Measurements from ENCODE around the gene RAB40B. TPM values are rescaled to one million over a fixed set of nuclear protein-coding genes. Genes with fewer than 3 reads are reported as not detected.

The RAB40B gene
- polyA plus RNA-seq, 3 donors = 19.6 to 23.8 (median 20.8) TPM

DNA sequence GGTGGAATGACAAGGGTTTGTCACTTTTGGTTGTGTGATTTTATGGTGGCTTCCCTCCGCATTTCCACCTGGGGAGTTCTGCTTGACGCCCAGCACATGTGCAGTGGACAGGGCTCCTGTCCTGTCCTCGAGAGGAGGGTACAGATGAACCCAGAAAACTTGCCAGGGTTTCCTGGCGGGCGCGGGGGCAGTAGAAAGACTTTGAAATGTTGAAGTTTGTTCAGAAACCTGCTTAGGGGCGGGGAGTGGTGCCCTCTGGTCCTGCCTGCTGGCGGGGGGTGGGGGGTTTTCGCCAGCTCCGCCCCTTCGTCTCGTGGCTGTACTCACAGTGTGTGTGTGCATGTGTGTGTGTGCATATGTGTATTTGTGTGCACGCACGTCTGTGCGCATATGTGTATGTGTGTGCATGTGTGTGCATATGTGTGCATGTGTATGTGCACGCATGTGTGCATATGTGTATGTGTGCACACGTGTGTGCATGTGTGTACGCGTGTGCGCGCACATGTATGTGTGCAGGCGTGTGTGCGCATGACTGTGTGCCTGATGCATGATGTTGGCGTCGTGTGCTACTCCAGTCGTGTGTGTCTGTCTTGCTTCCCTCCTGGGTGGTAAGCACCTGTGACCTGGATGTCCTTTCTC lies 24.8 kb upstream of the RAB40B start:
- no peak for DNase-seq

DNA sequence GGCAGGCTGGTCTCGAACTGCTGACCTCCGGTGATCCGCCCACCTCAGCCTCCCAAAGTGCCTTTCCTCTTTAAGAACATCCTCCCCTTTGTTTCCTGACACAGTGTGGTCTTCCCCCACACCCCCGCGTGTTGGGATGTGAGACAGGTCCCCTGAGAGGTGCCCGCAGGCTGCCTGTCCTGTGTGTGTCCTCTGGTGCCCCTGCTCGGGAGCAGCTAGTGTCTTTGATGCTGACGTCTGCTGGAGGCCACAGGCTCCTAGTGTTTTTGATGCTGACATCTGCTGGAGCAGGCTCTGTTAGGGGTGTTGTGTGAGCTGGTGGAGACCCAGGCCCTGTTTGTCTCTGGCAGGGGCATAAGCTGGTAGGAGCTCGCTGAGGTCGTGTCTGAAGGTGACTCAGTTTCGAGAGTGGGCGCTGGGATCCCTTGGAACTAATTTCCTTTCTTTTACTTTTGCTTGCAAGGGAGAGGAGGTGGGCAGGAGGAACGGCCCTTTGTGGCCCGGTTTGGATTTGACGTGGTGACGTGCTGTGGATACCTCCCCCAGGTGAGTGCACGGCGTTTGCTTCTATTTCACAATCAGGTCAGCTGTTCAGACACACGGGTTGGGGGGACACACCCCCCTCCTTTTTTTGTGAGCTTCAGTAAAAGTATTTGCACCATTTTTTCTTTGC lies 24.0 kb upstream of the RAB40B start:
- DNase-seq = no peak

DNA sequence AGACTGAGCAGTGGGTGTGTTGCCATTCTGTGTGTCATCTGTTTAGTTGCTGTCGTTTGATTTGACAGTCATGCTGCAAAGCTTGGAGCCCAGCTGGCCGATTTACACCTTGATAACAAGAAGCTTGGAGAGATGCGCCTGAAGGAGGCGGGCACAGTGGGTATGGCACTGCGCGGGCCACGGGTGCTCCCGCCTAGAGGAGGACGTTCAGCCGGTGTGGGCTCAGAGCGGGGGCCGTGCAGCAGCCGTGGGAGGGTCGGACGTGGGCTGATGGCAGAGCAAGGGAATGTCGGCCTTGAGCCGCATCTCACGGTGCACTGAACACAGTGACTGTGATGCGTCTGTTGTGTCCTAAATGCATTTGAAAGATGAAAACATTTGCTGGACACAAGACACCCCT lies 21.7 kb upstream of the RAB40B start:
- DNase-seq = no peak

DNA sequence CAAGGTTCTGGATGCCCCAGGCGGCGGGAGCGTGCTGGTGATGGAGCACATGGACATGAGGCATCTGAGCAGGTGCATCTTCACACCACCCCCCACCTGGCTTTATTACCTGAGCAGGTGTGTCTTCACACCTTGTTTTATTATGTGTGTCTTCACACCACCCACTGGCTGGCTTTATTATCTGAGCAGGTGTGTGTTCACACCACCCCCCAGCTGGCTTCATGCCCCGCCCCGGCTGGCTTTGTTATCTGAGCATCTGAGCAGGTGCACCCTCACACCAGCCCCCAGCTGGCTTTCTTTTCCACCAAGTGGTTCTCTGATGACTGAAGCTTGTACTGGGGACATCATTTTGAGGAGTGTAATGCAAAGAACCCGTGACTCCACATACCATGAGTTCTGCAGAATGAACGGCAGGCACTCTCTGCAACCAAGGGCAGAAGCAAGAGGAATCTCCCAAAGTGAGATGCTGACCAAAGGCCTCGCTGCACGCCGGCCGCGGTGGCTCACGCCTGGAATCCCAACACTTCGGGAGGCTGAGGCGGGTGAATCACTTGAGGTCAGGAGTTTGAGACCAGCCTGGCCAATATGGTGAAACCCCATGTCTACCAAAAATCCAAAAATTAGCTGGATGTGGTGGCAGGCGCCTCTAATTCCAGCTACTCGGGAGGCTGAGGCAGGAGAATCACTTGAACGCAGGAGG lies 20.6 kb upstream of the RAB40B start:
- DNase-seq = no peak

DNA sequence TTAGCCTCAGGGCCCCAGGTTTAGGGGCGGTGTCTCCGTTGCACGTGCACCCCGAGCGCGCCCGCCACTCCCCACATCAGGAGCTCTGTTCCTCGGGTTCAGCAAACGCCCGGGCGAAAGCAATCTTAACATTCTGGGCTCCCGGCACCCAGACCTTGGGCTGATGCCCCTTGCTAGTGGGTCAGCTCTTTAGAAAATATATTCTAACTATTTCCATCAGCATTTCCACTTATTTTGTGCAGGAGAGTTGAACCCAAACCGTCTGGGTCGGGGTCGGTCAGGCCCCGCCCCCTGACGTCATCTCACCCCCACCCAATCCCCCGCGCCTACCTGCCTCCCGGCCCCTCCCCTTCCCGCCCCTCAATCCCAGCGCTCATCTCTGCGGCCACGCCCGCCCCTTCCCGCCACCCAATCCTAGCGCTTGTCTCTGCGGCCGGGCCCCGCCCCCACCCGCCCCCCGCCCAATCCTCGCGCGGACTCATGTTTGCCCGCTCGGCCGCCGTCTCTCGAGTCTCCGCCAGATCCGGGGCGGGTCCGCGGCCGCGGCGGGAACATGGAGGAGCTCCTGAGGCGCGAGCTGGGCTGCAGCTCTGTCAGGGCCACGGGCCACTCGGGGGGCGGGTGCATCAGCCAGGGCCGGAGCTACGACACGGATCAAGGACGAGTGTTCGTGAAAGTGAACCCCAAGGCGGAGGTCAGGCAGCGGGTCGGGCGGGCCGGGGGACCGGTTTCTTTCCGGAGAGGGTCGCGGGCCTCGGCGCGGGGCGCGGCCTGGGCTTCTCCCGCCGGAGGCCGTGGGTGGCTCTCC lies 17.9 kb upstream of the RAB40B start, which contains the start of gene FN3KRP:
Gene FN3KRP (plus strand): TSS at position 504 of the 808 bp plus-strand sequence. CDS start 50 bp downstream, at position 554.
- peak; percentile 96 for DNase-seq

DNA sequence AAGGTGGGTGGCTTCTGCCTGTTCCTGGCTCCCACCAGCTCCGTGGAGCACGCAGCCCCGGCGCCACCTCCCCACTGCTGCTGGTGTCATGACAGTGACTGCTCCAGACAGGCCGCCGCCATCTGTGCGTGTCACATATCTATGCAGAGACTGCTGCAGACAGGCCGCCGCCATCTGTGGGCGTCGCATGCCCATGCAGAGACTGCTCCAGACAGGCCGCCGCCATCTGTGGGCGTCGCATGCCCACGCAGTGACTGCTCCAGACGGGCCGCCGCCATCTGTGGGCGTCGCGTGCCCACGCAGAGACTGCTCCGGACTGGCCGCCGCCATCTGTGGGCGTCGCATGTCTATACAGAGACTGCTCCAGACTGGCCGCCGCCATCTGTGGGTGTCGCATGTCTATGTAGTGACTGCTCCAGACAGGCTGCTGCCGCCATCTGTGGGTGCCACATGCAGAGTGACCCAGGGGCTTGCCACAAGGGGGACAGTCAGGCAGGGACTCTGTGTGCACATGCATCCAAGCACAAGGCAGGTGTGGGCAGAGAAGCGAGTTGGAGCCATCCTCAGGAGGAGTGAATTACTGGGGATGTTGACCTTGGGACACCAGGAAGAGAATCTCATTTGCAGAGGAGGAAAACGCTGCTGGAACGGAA lies 14.7 kb upstream of the RAB40B start:
- DNase-seq = no peak

DNA sequence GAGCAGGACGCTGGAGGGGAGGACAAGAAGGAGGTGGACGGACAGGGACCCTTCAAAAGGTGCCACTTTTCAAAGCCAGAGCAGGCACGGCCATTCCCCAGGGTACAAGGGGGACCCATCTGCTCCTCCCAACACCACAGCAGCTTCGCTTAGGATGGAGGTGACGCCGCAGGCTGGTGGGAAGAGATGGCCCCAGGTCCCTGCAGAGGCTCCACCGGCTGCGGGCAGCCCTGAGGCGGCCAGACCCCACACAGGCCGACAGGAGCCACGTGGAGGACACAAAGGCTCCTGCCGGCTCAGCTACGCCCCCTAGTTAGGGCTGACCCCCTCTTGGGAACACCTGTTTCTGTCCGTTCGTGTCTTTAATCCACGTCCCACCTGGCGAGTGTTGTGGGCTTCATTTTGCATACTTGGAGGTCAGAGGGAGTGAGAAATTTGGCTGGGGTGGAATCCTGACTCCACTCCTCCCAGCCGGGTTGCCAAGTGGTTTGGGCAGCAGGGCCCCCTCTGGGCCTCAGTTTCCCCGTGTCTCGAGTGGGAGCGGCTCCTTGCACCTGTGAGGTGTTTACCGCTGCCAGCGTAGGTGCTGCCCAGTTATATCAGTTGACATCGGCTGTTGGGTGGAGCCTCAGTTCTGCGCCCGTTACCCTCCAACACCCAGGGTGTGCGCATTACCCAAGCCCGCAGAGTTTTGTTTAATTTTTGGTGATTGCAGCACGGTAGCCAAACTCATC lies 12.2 kb upstream of the RAB40B start:
- no peak for DNase-seq

DNA sequence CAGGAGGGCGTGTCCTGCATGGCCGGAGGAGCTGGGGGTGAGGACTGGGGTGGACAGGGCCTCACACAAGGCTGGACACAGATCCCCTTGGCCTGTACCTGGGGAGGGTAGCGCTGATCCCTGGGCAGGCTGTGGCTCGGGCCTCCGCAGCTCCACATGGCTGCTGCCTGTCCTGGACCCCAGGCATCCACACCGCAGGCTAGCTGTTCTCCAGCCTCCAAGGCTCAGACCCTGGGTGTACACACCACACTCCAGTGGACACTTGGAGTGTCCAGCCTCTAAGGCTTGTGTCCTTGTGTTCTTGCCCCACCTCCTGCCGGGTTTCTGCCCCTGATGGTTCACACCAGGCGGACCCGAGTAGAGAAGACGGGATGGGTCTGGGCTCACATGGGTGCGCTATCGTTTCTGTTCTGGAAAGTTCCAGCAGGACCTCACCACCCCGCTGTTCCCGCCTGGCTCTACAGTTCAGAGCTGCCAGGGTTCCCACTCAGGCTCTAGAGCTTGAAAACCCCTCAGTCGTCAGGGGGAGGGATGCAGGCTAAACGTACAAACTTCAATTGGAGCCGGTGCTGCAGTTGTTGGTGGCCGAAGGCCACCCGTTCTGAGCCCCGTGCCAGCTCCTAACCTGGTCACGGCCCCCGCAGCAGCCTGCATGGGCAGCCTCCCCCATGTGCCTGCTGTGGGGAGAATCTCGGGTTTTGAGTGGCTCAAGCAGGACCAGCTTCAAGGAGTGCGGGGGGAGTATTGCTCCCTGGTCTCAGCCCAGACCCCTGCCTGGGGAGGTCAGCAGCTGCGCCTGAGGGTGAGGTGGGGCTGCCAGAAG lies 11.4 kb upstream of the RAB40B start:
- no peak for DNase-seq

DNA sequence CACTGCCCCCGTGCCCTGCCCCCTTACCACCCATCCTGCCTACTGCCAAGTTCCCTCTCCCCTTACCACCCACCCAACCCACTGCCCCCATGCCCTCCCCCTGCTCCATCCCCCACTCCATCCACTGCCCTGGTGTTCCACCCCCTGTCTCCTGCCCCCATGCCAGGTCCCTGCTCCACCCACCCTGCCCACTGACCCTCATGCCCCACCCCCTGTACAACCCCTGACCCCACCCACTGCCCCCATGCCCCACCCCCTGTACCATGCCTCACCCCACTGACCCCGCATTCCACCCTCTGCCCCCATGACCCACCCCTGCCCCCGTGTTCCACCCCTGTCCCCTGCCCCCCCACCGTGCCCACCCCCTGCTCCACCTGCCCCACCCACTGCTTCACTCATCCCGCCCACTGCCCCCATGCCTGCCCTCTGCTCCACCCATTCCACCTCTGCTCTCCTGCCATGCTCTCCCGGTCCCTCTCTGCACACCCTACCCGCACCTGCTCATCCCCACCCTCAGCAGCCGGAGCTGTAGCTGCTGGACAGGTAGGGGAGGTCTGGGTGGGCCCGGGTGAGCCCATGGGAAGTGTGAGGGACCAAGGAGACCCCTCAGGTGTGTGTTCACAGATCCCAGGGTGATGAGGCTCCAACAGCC lies 10.7 kb upstream of the RAB40B start:
- no peak for DNase-seq

DNA sequence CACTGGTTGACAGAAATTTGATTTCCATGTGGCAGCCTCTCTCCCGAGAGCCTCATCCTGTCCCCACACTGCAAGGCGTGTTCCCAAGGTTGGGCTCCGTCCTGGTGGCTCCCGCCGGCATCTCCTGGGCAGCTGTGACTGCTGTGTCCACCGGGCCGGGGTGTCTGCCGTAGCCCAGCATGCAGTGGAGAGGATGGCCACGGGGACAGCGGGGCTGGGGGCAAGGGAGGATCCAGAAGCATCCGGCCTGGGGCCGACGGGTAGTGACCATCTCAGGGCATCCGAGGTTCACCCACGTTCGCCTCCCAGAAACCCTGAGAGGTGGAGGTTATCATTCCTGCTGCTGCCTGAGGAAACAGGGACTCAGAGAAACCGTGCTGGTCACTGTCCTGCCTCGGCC lies 7.3 kb upstream of the RAB40B start:
- no peak for DNase-seq

DNA sequence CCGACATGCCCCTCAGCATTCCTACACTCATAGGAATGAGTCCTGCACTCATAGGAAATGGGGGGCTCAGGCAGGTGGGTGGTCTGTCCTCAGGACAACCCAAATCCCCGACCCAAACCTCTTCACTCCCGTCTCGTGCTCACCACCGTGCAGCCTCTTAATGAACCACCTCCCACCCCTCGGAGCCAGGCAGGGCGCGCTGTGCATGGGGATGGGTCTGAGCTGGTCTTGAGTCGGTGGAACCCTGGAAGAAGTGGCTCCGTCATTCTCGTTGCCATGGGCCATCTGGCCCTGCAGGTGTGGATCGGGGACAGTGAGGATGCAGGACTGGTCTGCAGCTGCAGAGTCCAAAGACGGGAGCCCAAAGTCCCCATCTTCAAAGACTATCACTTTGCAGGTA lies 6.4 kb upstream of the RAB40B start:
- no peak for DNase-seq

DNA sequence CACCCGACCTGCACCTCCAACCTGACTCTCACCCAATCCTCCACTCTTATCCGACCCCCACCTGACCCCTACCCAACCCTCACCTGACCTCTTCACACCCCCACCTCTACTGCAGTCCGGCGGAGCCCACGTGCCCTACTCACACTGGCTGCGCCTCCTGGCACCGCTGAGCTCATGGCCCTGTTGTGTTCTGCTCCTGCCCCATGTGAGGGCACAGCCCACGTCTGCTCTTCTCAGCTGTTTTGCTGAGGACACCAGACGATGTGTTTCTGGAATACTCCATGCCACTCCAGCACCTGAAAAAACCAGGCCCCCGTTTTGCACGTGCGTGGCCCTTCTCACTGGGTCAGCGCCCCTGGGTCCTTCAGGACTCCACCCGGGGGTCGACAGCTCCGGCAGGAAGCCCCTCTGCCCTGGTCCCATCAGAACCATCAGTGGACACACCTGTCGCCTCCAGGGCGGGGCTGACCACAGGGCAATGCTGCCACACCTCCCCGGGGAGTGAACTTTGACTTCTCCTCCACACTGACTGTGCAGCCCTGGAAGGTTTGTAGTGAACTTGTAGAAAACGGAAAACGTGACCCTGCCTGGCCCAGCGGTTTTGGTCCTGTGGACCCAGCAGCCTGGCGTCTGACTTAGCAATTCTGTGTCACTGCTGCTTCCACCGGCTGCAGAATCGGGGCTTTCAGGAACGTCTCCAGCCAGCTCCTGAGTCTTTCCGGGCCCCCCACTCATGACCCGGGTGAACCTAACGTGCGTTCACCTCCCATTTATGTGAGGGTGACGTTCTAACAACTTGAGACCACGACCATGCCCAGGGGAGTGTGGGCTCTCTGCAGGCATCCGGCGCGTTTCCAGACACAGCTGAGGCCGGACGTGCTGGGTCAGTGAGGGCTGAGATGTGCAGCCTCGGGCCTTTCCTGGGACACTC lies 5.7 kb upstream of the RAB40B start:
- no peak for DNase-seq

DNA sequence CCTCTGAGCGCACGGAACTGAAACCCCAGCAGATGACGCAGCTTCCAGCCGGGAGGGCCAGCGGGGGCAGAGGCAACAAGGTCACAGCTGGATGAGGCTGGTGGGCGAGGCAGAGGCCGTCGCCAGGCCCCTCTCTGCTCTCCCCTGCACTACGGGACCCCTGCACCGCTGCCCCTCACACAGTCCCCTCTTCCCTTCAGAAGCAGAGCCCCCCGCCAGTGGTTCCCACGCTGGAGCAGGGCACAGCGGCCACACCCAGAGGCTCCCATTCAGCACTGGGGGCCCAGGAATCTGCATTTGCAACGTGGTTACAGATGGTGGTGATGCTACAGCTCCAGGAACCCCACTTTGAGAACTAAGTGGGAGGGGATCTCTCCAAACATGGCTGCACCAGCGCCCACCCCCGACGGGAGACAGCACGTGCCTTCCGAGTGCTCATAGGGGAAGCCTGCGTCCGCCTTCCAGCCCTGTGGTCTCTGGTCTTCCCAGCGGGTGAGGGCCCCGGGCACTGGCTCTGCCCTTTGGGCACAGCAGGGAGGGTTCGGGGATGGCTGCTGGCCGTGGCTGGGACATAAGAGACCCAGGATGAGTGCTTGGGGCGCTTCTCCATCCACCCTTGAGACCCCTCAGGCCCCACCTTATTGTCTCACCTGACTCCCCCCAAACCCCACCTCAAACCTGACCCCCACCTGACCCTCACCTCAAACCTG lies 4.7 kb upstream of the RAB40B start:
- no peak for DNase-seq

DNA sequence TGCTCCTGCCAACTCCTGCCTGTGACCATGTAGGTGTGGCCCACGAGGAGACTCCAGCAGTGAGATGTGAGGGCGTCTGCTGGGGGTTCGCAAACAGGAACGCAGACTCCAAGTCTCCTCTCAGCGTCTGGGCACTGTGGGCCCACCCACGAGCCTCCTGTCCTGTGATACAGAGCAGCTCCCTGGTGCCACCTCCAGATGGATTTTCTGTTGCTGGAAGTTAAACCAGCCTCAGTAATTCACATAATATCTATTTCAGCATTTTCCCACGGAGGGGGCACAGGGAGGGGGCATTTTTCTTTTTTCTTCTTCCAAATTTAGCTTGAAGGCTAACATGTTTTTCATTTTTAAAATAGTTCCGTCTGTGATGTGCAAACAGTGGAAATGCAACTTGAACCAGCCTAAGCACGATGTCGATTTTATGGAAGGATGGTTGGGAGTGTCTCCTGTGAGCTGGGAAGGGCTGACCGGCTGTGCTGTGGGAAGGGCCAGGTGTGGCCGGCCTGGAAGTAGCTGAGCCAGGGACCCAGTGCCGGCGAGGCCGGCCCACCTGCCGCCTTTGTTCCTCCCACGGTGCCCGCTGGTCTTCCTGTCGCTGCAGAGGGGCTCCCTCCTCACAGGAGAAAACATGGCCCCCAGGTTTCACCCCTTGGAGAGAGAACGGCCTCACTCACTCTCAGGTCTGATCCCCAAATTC lies 3.9 kb upstream of the RAB40B start:
- DNase-seq = no peak

DNA sequence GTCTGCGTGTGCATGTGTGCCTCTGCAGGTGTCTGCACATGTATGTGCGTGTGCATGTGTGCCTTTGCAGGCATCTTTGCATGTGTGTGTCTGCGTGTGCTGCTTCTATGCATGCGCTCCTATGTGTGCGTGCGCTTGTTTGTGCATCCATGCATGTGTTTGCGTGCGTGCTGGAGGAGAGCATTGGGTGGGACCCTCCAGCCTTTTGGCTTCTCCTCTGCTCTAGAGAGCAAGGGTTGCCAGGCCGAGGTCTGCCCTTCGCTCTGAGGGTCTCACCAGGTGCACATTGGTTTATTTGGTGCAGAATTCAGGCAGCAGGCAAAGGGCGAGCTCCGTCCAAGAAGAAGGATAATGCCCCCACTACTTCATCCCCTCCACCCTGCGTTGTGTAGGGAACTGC lies 1.1 kb upstream of the RAB40B start:
- DNase-seq = no peak

DNA sequence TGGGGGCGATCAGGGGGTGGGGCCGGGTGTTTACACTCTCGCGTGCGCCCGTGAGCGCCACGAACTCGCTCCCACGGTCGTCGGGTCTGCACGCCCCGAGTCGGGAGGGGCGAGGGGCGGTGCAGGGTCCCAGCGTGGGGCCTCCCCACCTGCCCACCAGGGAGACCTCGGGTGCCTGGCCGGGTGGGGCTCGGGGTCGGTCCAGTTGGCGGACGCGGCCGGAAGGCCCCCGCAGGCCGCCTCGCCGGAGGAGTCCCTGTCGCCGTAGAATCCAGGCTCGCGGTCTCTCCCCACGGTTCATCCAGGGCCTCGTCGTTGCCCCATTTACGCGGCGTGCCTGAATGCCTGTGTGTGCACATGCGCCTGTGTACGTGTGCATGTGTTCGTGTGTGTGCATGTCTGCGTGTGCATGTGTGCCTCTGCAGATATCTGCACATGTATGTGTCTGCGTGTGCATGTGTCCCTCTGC lies 510 bp upstream of the RAB40B start:
- no peak for DNase-seq

DNA sequence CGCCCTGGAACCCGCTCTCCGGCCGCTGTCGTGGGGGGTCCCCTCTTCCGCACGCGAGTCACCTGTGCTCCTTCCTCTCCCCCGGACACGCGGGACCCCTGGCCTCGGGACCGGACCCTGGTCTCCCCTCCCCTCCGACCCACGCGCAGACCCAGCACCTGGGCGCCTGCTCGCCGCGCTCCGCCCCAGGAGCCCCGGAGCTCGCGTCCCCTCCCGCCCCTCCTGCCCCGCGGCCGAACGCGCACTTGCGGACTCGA lies 762 bp downstream of the RAB40B start:
- DNase-seq = no peak
